ENCODE measurements around the gene CDPF1. TPM values are rescaled to one million over a fixed set of nuclear protein-coding genes. Genes with fewer than 3 reads are reported as not detected.
A peak's percentile ranks its signal among the peaks of the same experiment; 100 is the strongest.

Gene CDPF1
- total and polyA plus RNA-seq, 2 of the 13 experiments (the other 11 are each of a cell fraction or from before 2014, with no cell fraction given) = 5.2 to 8.1 TPM

DNA sequence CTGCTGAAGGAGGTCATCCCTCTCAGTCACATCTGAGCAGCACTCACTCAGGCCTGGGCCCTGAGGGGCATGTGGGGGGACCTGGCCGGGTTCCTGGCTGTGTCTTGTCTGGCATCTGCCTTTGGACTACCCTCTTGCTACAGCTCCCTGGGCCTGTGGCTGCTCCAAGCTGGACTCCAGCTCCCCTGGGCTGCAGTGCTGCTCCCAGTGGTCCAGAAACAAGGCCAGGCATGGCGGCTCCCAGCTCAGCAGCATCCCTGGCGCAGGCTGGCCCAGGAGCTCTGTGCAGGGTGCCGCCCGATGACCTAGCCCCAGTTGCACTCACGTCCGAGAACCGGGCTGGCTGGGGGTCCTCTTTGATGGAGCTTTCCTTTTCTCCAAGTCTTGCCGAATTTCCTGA lies 5.3 kb downstream of the CDPF1 start:
- no peaks in the 10 kb centered on the region for H4K20me1 ChIP-seq (ENCODE audit: insufficient read depth, low read length)
- 98% methylated on average over 7 of the region's 9 CpGs for WGBS (ENCODE audit: low lambda C conversion rate)
- no peak overlapping the region for H3K27ac ChIP-seq (ENCODE audit: extremely low read length, insufficient read depth, low read length)
- intact Hi-C loops (cut with micrococcal nuclease; ENCODE audit: unreplicated experiment) (no loop called here), in situ Hi-C loops (cut with HindIII; ENCODE audit: extremely low pct_ligation_motif_present, low pct_unique_long_range_greater_than_20kb) (no loop called here)
- no peaks in the 10 kb centered on the region for H3K9me3 ChIP-seq (ENCODE audit: low read length)
- DNase-seq (ENCODE audit: low spot score) (no peak), FAIRE-seq (no peak), ATAC-seq (no peak)
- CTCF ChIA-PET (ENCODE audit: low intra/inter-chr PET ratio, low total read pairs) = no interaction called here
- H3K4me3 ChIP-seq (replicated peaks in 1 of 3; ENCODE audit: insufficient read depth in 1 of 3, low read depth in 2 of 3, low read length in 3 of 3) = no peak overlapping the region
- H3K4me1 ChIP-seq (ENCODE audit: insufficient read depth, low read length) = peaks cover 27% of the 10 kb centered on the region
- no peak overlapping the region for H3K4me2 ChIP-seq (ENCODE audit: low read depth, low read length)
- no peaks in the 10 kb centered on the region for H3K27me3 ChIP-seq (ENCODE audit: control insufficient read depth in 1 of 2, insufficient read depth in 2 of 2, low read length in 2 of 2)
- H3K9ac ChIP-seq (ENCODE audit: insufficient read depth, low read depth, low read length) = no peak overlapping the region
- BruUV-seq (replicated peaks) = no TSS peak
- H3K36me3 ChIP-seq (replicated peaks in 1 of 2; ENCODE audit: control insufficient read depth in 1 of 2, insufficient read depth in 2 of 2, low read length in 2 of 2) = peaks cover 3% of the 10 kb centered on the region in 2 experiments; a peak in 2 of 5 replicates
- TF ChIP-seq ADNP (CRISPR knock-in tag; IDR thresholded peaks at IDR 0.05) (no peak), CEBPB (IDR thresholded peaks at IDR 0.05; ENCODE audit: borderline replicate concordance, low read depth, low read length) (no peak), AGO2 (optimal IDR thresholded peaks at IDR 0.05; ENCODE audit: low read depth, low read length) (peak; percentile 22)
- TF ChIP-seq, protein P1, sequence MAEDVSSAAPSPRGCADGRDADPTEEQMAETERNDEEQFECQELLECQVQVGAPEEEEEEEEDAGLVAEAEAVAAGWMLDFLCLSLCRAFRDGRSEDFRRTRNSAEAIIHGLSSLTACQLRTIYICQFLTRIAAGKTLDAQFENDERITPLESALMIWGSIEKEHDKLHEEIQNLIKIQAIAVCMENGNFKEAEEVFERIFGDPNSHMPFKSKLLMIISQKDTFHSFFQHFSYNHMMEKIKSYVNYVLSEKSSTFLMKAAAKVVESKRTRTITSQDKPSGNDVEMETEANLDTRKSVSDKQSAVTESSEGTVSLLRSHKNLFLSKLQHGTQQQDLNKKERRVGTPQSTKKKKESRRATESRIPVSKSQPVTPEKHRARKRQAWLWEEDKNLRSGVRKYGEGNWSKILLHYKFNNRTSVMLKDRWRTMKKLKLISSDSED (CRISPR knock-in tag; IDR thresholded peaks at IDR 0.05) = no peak
- H2AFZ ChIP-seq (ENCODE audit: low read length) = no peak overlapping the region
- POLR2A ChIA-PET = interaction anchor here (1.3 kb wide), 1 partner anchor 23 kb away, joined by 5 read pairs; the partner anchor contains the start of gene TTC38
- no peaks in the 10 kb centered on the region for H3K79me2 ChIP-seq (ENCODE audit: insufficient read depth, low read length)

DNA sequence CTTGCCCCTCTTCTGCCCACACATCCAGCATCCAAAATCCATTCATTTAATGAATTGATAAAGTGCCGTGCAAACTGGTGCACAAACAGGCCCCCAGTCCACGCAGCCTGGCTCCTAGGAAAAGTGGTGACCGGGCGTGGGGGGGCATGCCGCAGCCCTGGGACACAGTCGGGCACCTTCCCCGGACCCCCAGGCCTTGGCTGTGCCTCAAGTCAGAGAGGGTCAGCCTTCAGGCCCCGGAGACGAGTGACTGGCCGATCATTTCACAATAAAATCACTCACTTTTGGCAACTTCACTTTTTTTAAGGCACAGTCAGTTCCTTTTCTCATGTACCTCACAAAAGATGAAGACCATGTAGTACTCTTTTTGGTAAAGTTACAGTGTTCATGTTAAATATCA lies 8.0 kb downstream of the CDPF1 start:
- intact Hi-C loops (cut with micrococcal nuclease; ENCODE audit: unreplicated experiment) (no loop called here), in situ Hi-C loops (cut with HindIII; ENCODE audit: extremely low pct_ligation_motif_present, low pct_unique_long_range_greater_than_20kb) (no loop called here)
- ATAC-seq = no peak
- POLR2A ChIA-PET = no interaction called here
- H3K9ac ChIP-seq (ENCODE audit: insufficient read depth, low read depth, low read length) = no peak overlapping the region
- no TSS peak for BruUV-seq (replicated peaks)
- DNase-seq (ENCODE audit: low spot score) = no peak
- H2AFZ ChIP-seq (ENCODE audit: low read length) = no peak overlapping the region
- no peak for FAIRE-seq
- H3K4me3 ChIP-seq (replicated peaks in 1 of 3; ENCODE audit: insufficient read depth in 1 of 3, low read depth in 2 of 3, low read length in 3 of 3) = no peak overlapping the region
- no peaks in the 10 kb centered on the region for H3K9me3 ChIP-seq (ENCODE audit: low read length)
- no peaks in the 10 kb centered on the region for H3K79me2 ChIP-seq (ENCODE audit: insufficient read depth, low read length)
- H3K4me2 ChIP-seq (ENCODE audit: low read depth, low read length) = no peak overlapping the region
- TF ChIP-seq AGO2 (optimal IDR thresholded peaks at IDR 0.05; ENCODE audit: low read depth, low read length) (peak; percentile 21), SMAD3 (CRISPR knock-in tag; IDR thresholded peaks at IDR 0.05) (no peak), ZFP41 (CRISPR knock-in tag; IDR thresholded peaks at IDR 0.05; ENCODE audit: borderline replicate concordance) (no peak)
- TF ChIP-seq, protein P2, sequence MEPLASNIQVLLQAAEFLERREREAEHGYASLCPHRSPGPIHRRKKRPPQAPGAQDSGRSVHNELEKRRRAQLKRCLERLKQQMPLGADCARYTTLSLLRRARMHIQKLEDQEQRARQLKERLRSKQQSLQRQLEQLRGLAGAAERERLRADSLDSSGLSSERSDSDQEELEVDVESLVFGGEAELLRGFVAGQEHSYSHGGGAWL (CRISPR knock-in tag; IDR thresholded peaks at IDR 0.05) = no peak
- no peaks in the 10 kb centered on the region for H4K20me1 ChIP-seq (ENCODE audit: insufficient read depth, low read length)
- no peak overlapping the region for H3K27ac ChIP-seq (ENCODE audit: extremely low read length, insufficient read depth, low read length)
- H3K4me1 ChIP-seq (ENCODE audit: insufficient read depth, low read length) = peaks cover 14% of the 10 kb centered on the region
- H3K36me3 ChIP-seq (replicated peaks in 1 of 2; ENCODE audit: control insufficient read depth in 1 of 2, insufficient read depth in 2 of 2, low read length in 2 of 2) = peaks cover 4 to 10% of the 10 kb centered on the region in 2 experiments; a peak in 3 of 5 replicates
- no peaks in the 10 kb centered on the region for H3K27me3 ChIP-seq (ENCODE audit: control insufficient read depth in 1 of 2, insufficient read depth in 2 of 2, low read length in 2 of 2)
- CTCF ChIA-PET (ENCODE audit: low intra/inter-chr PET ratio, low total read pairs) = no interaction called here
- WGBS (ENCODE audit: low lambda C conversion rate) = 97% methylated on average over 10 of the region's 10 CpGs

Data from HepG2 (cell line).